WERI-Rb-1 (cell line): ENCODE data around the gene EPS8L3.
"Not testable (repeated sequence)": the region's sequence is repeated elsewhere in the genome, so short reads cannot be mapped to it uniquely, and the experiment has no call there.

Source experiments
- DNase-seq: peaks from one replicate; pipeline ENCODE4 v3.0.0-alpha.2; 2020
- H3K27ac ChIP-seq: fragments of 250-450 bp; sonication (Bioruptor Pico); 2 replicates; pipeline ENCODE4 v1.5.1; 2020; ENCODE audit warnings: mild to moderate bottlenecking, moderate library complexity
- H3K27me3 ChIP-seq: fragments of 250-450 bp; sonication (Bioruptor Pico); 2 replicates; pipeline ENCODE4 v1.5.1; 2021; ENCODE audit warnings: mild to moderate bottlenecking, low read depth, moderate library complexity; ENCODE audit not compliant: insufficient read depth, severe bottlenecking
- H3K36me3 ChIP-seq: fragments of 250-450 bp; sonication (Bioruptor Pico); 2 replicates; pipeline ENCODE4 v1.5.1; 2020; ENCODE audit warnings: mild to moderate bottlenecking, moderate library complexity
- H3K4me3 ChIP-seq: 2 replicates; pipeline ENCODE4 v1.5.1; 2011; ENCODE audit warnings: low read depth, mild to moderate bottlenecking, control low read depth, low read length
- H3K9me3 ChIP-seq: fragments of 250-450 bp; sonication (Bioruptor Pico); 2 replicates; pipeline ENCODE4 v1.5.1; 2021; ENCODE audit warnings: mild to moderate bottlenecking, moderate library complexity; ENCODE audit not compliant: severe bottlenecking
- CTCF ChIP-seq: IDR thresholded peaks from 2 replicates; pipeline ENCODE4 v1.5.1; 2011; ENCODE audit warnings: low read depth, mild to moderate bottlenecking, control low read depth, inconsistent platforms, low read length

Gene EPS8L3

GRCh38 chr1:109802136-109802900 is 38.6 kb upstream of the EPS8L3 start:
- Histone ChIP-seq H3K9me3 (no peaks in the 10 kb centered on the region), H3K27me3 (no peaks in the 10 kb centered on the region), H3K27ac (no peak overlapping the region), H3K36me3 (no peaks in the 10 kb centered on the region), H3K4me3 (no peak overlapping the region)
- TF ChIP-seq CTCF: no peak
- DNase-seq: no peak

GRCh38 chr1:109801791-109802135 is 38.0 kb upstream of the EPS8L3 start:
- no peak for DNase-seq
- Histone ChIP-seq H3K27me3 (no peaks in the 10 kb centered on the region), H3K27ac (no peak overlapping the region), H3K4me3 (no peak overlapping the region), H3K9me3 (no peaks in the 10 kb centered on the region), H3K36me3 (no peaks in the 10 kb centered on the region)
- TF ChIP-seq CTCF: no peak

GRCh38 chr1:109800291-109800690 is 36.6 kb upstream of the EPS8L3 start:
- no peak overlapping the region for H3K27ac ChIP-seq
- no peak for TF ChIP-seq CTCF
- no peak for DNase-seq
- no peaks in the 10 kb centered on the region for H3K9me3 ChIP-seq
- no peak overlapping the region for H3K4me3 ChIP-seq
- H3K36me3 ChIP-seq: no peaks in the 10 kb centered on the region
- H3K27me3 ChIP-seq: no peaks in the 10 kb centered on the region

- Histone ChIP-seq H3K36me3 (no peaks in the 10 kb centered on the region), H3K4me3 (no peak overlapping the region), H3K27ac (no peak overlapping the region), H3K9me3 (no peaks in the 10 kb centered on the region), H3K27me3 (no peaks in the 10 kb centered on the region)
- no peak for TF ChIP-seq CTCF
- DNase-seq: no peak
Observed at GRCh38 chr1:109799445-109799844, 35.7 kb upstream of the EPS8L3 start.

GRCh38 chr1:109797303-109797595 is 33.5 kb upstream of the EPS8L3 start:
- H3K27me3 ChIP-seq, H3K9me3 ChIP-seq, DNase-seq, H3K36me3 ChIP-seq, H3K27ac ChIP-seq, H3K4me3 ChIP-seq: not testable (repeated sequence)

- Histone ChIP-seq H3K9me3 (no peaks in the 10 kb centered on the region), H3K27ac (no peak overlapping the region), H3K36me3 (no peaks in the 10 kb centered on the region), H3K27me3 (no peaks in the 10 kb centered on the region), H3K4me3 (no peak overlapping the region)
- no peak for DNase-seq
- TF ChIP-seq CTCF: no peak
Observed at GRCh38 chr1:109796484-109797302, 33.0 kb upstream of the EPS8L3 start.
